HCT116 (cell line): Measurements from ENCODE around the gene AOPEP. TPM values are rescaled to one million over a fixed set of nuclear protein-coding genes. Genes with fewer than 3 reads are reported as not detected.

Experiments
- ATAC-seq: fragments of 200-7000 bp; cut with Tn5 transposase; 2 replicates; pipeline ENCODE4 v1.9.1; 2020; ENCODE audit warnings: mild to moderate bottlenecking, moderate library complexity
- BruUV-seq: library from RNA; stranded (reverse); fragments of 400-500 nt; replicated peaks from 2 replicates; lab custom pipeline; 2021; lab: Mats Ljungman, UMichigan
- CTCF ChIA-PET: fragments of 300-600 bp; sonication (Branson Sonifier 250); formaldehyde crosslinking; loops from one replicate; lab custom pipeline; 2021; ENCODE audit warnings: antibody characterized with exemption; lab: Charles Lee
- POLR2A ChIA-PET: fragments of 300-600, 350-600 bp; sonication (Branson Sonifier 250); formaldehyde crosslinking; loops from one replicate; lab custom pipeline; 2021; ENCODE audit warnings: antibody characterized with exemption; lab: Charles Lee
- RAD21 ChIA-PET, 2 experiments: fragments of 300-600 bp; sonication (Branson Sonifier 250); formaldehyde crosslinking; loops; one replicate each; lab custom pipeline; 2023; ENCODE audit warnings: low total read pairs in 2 of 2; ENCODE audit not compliant: uncharacterized antibody in 2 of 2, unreplicated experiment in 2 of 2, low non-redundant PET in 1 of 2; lab: Charles Lee
- DNase-seq: peaks from one replicate; pipeline ENCODE4 v3.0.0-alpha.2; 2010; ENCODE audit warnings: low read depth, low spot score
- H2AFZ ChIP-seq: fragments of 200-600 bp; shearing (Covaris generic), sonication (generic); 2 replicates; pipeline ENCODE4 v1.6.1; 2017; ENCODE audit warnings: low read depth, mixed run types, mixed read lengths, antibody characterized with exemption, low read length; ENCODE audit not compliant: poor library complexity, severe bottlenecking
- H3K27ac ChIP-seq: 2 replicates; pipeline ENCODE4 v1.5.1; 2012; ENCODE audit warnings: low read depth, low read length
- H3K27me3 ChIP-seq: fragments of 200-600 bp; sonication (generic); 2 replicates; pipeline ENCODE4 v1.6.1; 2016; ENCODE audit warnings: mixed run types, low read length, mixed read lengths; ENCODE audit not compliant: insufficient read depth
- H3K36me3 ChIP-seq, 2 experiments: fragments of 200-500 bp in 1 of 2; fragments of 200-600 bp in 1 of 2; sonication (Bioruptor generic) in 1 of 2; sonication (generic) in 1 of 2; 2 replicates each; pipeline versions ENCODE4 v1.5.1 to v1.6.1; 2014 to 2016; ENCODE audit warnings: low read length in 2 of 2, inconsistent platforms in 1 of 2, mixed read lengths in 1 of 2, mixed run types in 1 of 2; ENCODE audit not compliant: insufficient read depth in 2 of 2, control insufficient read depth in 1 of 2
- H3K4me1 ChIP-seq, 2 experiments: fragments of 200-600 bp in 1 of 2; sonication (generic) in 1 of 2; 2 replicates each; pipeline versions ENCODE4 v1.5.1 to v1.6.1; 2012 to 2017; ENCODE audit warnings: low read length in 2 of 2, inconsistent platforms in 1 of 2, mild to moderate bottlenecking in 1 of 2, mixed read lengths in 1 of 2, mixed run types in 1 of 2, moderate library complexity in 1 of 2; ENCODE audit not compliant: insufficient read depth in 2 of 2, control insufficient read depth in 1 of 2
- H3K4me2 ChIP-seq: fragments of 200-600 bp; sonication (generic); 2 replicates; pipeline ENCODE4 v1.6.1; 2017; ENCODE audit warnings: mixed run types, low read length, mixed read lengths
- H3K4me3 ChIP-seq, 2 experiments: fragments of 200-600 bp in 1 of 2; sonication (generic) in 1 of 2; replicated peaks in 1 of 2; 2 replicates each; pipeline ENCODE4 v1.5.1; 2011 to 2016; ENCODE audit warnings: low read length in 2 of 2, control low read depth in 1 of 2, low read depth in 1 of 2, mild to moderate bottlenecking in 1 of 2, mixed read lengths in 1 of 2, mixed run types in 1 of 2
- H3K79me2 ChIP-seq: fragments of 200-600 bp; sonication (generic); 2 replicates; pipeline ENCODE4 v1.6.1; 2017; ENCODE audit warnings: mild to moderate bottlenecking, mixed run types, low read length, moderate library complexity, mixed read lengths; ENCODE audit not compliant: insufficient read depth
- H3K9ac ChIP-seq: fragments of 200-600 bp; sonication (generic); 2 replicates; pipeline ENCODE4 v1.6.1; 2016; ENCODE audit warnings: low read length, mixed read lengths
- H3K9me2 ChIP-seq: fragments of 200-600 bp; sonication (generic), shearing (Covaris generic); 2 replicates; pipeline ENCODE4 v1.6.1; 2017; ENCODE audit warnings: mixed run types, mild to moderate bottlenecking, moderate library complexity; ENCODE audit not compliant: insufficient read depth
- H3K9me3 ChIP-seq, 2 experiments: fragments of 200-500 bp in 1 of 2; fragments of 200-600 bp in 1 of 2; sonication (Bioruptor generic) in 1 of 2; sonication (generic) in 1 of 2; 2 replicates each; pipeline ENCODE4 v1.6.1; 2014 to 2017; ENCODE audit warnings: low read length in 2 of 2, mixed read lengths in 2 of 2, inconsistent platforms in 1 of 2, low read depth in 1 of 2, mild to moderate bottlenecking in 1 of 2, mixed run types in 1 of 2, moderate library complexity in 1 of 2; ENCODE audit not compliant: control insufficient read depth in 1 of 2, insufficient read depth in 1 of 2
- H4K20me1 ChIP-seq: fragments of 200-600 bp; sonication (generic), shearing (Covaris generic); 2 replicates; pipeline ENCODE4 v1.6.1; 2017; ENCODE audit warnings: mixed run types, mild to moderate bottlenecking, moderate library complexity; ENCODE audit not compliant: insufficient read depth
- CBX3 ChIP-seq: IDR thresholded peaks from 2 replicates; pipeline ENCODE4 v1.6.1; 2012; ENCODE audit warnings: low read depth
- CEBPB ChIP-seq: IDR thresholded peaks from 2 replicates; pipeline ENCODE4 v1.6.1; 2012; ENCODE audit warnings: low read depth
- EZH2 ChIP-seq: fragments of 200-600 bp; sonication (generic); IDR thresholded peaks from 2 replicates; pipeline ENCODE4 v1.6.1; 2017; ENCODE audit warnings: antibody characterized with exemption, mixed run types
- EZH2phosphoT487 ChIP-seq: fragments of 200-600 bp; IDR thresholded peaks from 2 replicates; pipeline ENCODE4 v1.6.1; 2018; ENCODE audit warnings: antibody characterized with exemption, borderline replicate concordance
- FOSL1 ChIP-seq: IDR thresholded peaks from 2 replicates; pipeline ENCODE4 v1.6.1; 2012; ENCODE audit warnings: low read depth
- JUND ChIP-seq: IDR thresholded peaks from 2 replicates; pipeline ENCODE4 v1.6.1; 2012
- MAX ChIP-seq: IDR thresholded peaks from 2 replicates; pipeline ENCODE4 v1.6.1; 2012
- POLR2AphosphoS5 ChIP-seq: IDR thresholded peaks from 2 replicates; pipeline ENCODE4 v1.6.1; 2011; ENCODE audit warnings: mild to moderate bottlenecking, low read depth, low read length, moderate library complexity
- RAD21 ChIP-seq: IDR thresholded peaks from 2 replicates; pipeline ENCODE4 v1.6.1; 2012; ENCODE audit warnings: low read depth, mild to moderate bottlenecking
- SP1 ChIP-seq: IDR thresholded peaks from 2 replicates; pipeline ENCODE4 v1.6.1; 2012; ENCODE audit warnings: low read depth
- SRF ChIP-seq: IDR thresholded peaks from 2 replicates; pipeline ENCODE4 v1.6.1; 2012; ENCODE audit warnings: low read depth
- TCF7L2 ChIP-seq: IDR thresholded peaks from 2 replicates; pipeline ENCODE4 v1.7.0; 2011; ENCODE audit warnings: borderline replicate concordance, inconsistent platforms; ENCODE audit not compliant: insufficient read depth, insufficient read length; ENCODE audit errors: extremely low read depth
- YY1 ChIP-seq: IDR thresholded peaks from 2 replicates; pipeline ENCODE4 v1.6.1; 2011; ENCODE audit warnings: low read length, low read depth, moderate library complexity, mild to moderate bottlenecking; ENCODE audit not compliant: insufficient replicate concordance; ENCODE audit errors: extremely low read depth
- ZFX ChIP-seq: fragments of 450-650 bp; IDR thresholded peaks from 2 replicates; pipeline ENCODE4 v1.6.1; 2017
- ZNF274 ChIP-seq: fragments of 200-500 bp; sonication (Bioruptor generic); IDR thresholded peaks from 2 replicates; pipeline ENCODE4 v1.6.1; 2014; ENCODE audit warnings: mild to moderate bottlenecking, low read depth, low read length, inconsistent platforms
- intact Hi-C: fragments of 100-400 bp; cut with micrococcal nuclease; formaldehyde crosslinking; loops from 2 replicates; pipeline ENCODE4 v1.10.0; 2022
- total RNA-seq: library from RNA; stranded (reverse); gene quantifications from one replicate; pipeline ENCODE4 v1.2.1, GENCODE V29; 2021; ENCODE audit not compliant: unreplicated experiment
- TF ChIP-seq, protein P1 (sequence below), 3 experiments: fragments of 200-600 bp in 1 of 3; sonication (generic) in 1 of 3; IDR thresholded peaks in 2 of 3; conservative IDR thresholded peaks in 1 of 3; 2 replicates each; pipeline ENCODE4 v1.5.1; 2012 to 2017; ENCODE audit warnings: low read depth in 2 of 3, low read length in 2 of 3, antibody characterized with exemption in 1 of 3, borderline replicate concordance in 1 of 3, control low read depth in 1 of 3, mild to moderate bottlenecking in 1 of 3, mixed read lengths in 1 of 3, mixed run types in 1 of 3, moderate library complexity in 1 of 3; ENCODE audit not compliant: insufficient read depth in 1 of 3
- TF ChIP-seq, protein P2 (sequence below): IDR thresholded peaks from 2 replicates; pipeline ENCODE4 v1.6.1; 2011; ENCODE audit warnings: mild to moderate bottlenecking, low read length, moderate library complexity; ENCODE audit not compliant: insufficient replicate concordance; ENCODE audit errors: extremely low read depth

Gene AOPEP
- total RNA-seq, 1 experiment from 2014 or later, result 15.1 TPM

- TF ChIP-seq FOSL1 (no peak), EZH2 (no peak), POLR2AphosphoS5 (no peak), ZNF274 (no peak), CBX3 (no peak), YY1 (no peak), MAX (no peak), SRF (no peak), ZFX (no peak), JUND (no peak), EZH2phosphoT487 (no peak), CEBPB (no peak), RAD21 (no peak)
Observed at GRCh38 chr9:95085861-95086563, 359.5 kb downstream of the AOPEP start (continued).

GRCh38 chr9:95086564-95086955 lies 360.1 kb downstream of the AOPEP start:
- H2AFZ ChIP-seq, result no peak overlapping the region
- DNase-seq, result no peak
- H3K9me3 ChIP-seq, result no peaks in the 10 kb centered on the region
- no peak overlapping the region for H3K4me3 ChIP-seq
- H3K9me2 ChIP-seq, result no peaks in the 10 kb centered on the region
- TF ChIP-seq, protein P1, sequence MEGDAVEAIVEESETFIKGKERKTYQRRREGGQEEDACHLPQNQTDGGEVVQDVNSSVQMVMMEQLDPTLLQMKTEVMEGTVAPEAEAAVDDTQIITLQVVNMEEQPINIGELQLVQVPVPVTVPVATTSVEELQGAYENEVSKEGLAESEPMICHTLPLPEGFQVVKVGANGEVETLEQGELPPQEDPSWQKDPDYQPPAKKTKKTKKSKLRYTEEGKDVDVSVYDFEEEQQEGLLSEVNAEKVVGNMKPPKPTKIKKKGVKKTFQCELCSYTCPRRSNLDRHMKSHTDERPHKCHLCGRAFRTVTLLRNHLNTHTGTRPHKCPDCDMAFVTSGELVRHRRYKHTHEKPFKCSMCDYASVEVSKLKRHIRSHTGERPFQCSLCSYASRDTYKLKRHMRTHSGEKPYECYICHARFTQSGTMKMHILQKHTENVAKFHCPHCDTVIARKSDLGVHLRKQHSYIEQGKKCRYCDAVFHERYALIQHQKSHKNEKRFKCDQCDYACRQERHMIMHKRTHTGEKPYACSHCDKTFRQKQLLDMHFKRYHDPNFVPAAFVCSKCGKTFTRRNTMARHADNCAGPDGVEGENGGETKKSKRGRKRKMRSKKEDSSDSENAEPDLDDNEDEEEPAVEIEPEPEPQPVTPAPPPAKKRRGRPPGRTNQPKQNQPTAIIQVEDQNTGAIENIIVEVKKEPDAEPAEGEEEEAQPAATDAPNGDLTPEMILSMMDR (IDR thresholded peaks at IDR 0.05 in 2 of 3, conservative IDR thresholded peaks at IDR 0.05 in 1 of 3; ENCODE audit: borderline replicate concordance in 1 of 3, insufficient read depth in 1 of 3, low read depth in 2 of 3, low read length in 2 of 3), result no peak
- TF ChIP-seq SP1 (no peak), TCF7L2 (no peak), CEBPB (no peak)
- TF ChIP-seq, protein P2, sequence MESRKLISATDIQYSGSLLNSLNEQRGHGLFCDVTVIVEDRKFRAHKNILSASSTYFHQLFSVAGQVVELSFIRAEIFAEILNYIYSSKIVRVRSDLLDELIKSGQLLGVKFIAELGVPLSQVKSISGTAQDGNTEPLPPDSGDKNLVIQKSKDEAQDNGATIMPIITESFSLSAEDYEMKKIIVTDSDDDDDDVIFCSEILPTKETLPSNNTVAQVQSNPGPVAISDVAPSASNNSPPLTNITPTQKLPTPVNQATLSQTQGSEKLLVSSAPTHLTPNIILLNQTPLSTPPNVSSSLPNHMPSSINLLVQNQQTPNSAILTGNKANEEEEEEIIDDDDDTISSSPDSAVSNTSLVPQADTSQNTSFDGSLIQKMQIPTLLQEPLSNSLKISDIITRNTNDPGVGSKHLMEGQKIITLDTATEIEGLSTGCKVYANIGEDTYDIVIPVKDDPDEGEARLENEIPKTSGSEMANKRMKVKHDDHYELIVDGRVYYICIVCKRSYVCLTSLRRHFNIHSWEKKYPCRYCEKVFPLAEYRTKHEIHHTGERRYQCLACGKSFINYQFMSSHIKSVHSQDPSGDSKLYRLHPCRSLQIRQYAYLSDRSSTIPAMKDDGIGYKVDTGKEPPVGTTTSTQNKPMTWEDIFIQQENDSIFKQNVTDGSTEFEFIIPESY, result no peak
- no peak for ATAC-seq
- H3K36me3 ChIP-seq, result peaks cover 0 to 10% of the 10 kb centered on the region in 2 experiments; a peak in 2 of 4 replicates
- no peaks in the 10 kb centered on the region for H4K20me1 ChIP-seq
- RAD21 ChIA-PET, result no interaction called here
- H3K27ac ChIP-seq, result no peak overlapping the region
- no peaks in the 10 kb centered on the region for H3K27me3 ChIP-seq
- no peak overlapping the region for H3K9ac ChIP-seq
- CTCF ChIA-PET, result interaction anchor here (1.4 kb wide), 1 partner anchor 45 kb away, joined by 3 read pairs; no protein-coding TSS in a partner anchor
- BruUV-seq, result no TSS peak
- POLR2A ChIA-PET, result no interaction called here
- intact Hi-C loops, result no loop called here
- H3K79me2 ChIP-seq, result no peaks in the 10 kb centered on the region
- no peak overlapping the region for H3K4me2 ChIP-seq
- H3K4me1 ChIP-seq, result peaks cover 3 to 16% of the 10 kb centered on the region in 2 experiments
